Liver (tissue), 9 donors: ENCODE data around the gene TAPBPL. TPM values are rescaled to one million over a fixed set of nuclear protein-coding genes. Genes with fewer than 3 reads are reported as not detected.
A peak's percentile ranks its signal among the peaks of the same experiment; 100 is the strongest.

Experiments
- DNase-seq: peaks from one replicate; pipeline ENCODE4 v3.0.0-alpha.2; 2017; ENCODE audit warnings: low spot score
- H3K27ac ChIP-seq, 2 donors: one replicate each; pipeline ENCODE4 v1.7.0; 2013; ENCODE audit warnings: inconsistent platforms in 2 of 2, low read length in 2 of 2, control low read depth in 1 of 2, low read depth in 1 of 2, mild to moderate bottlenecking in 1 of 2
- H3K27me3 ChIP-seq, 4 donors: one replicate each; pipeline versions ENCODE4 v1.6.1 to v1.7.0; 2013; ENCODE audit warnings: low read length in 3 of 4, inconsistent platforms in 1 of 4, mild to moderate bottlenecking in 1 of 4, moderate library complexity in 1 of 4; ENCODE audit not compliant: control insufficient read depth in 4 of 4, insufficient read depth in 4 of 4
- H3K36me3 ChIP-seq, 4 donors: one replicate each; pipeline versions ENCODE4 v1.6.1 to v1.7.0; 2013; ENCODE audit warnings: low read length in 3 of 4, mild to moderate bottlenecking in 3 of 4, low read depth in 1 of 4, moderate library complexity in 1 of 4; ENCODE audit not compliant: control insufficient read depth in 4 of 4, insufficient read depth in 3 of 4
- H3K4me1 ChIP-seq, 4 donors: one replicate each; pipeline versions ENCODE4 v1.6.1 to v1.7.0; 2013; ENCODE audit warnings: low read length in 3 of 4, mild to moderate bottlenecking in 3 of 4, moderate library complexity in 1 of 4; ENCODE audit not compliant: control insufficient read depth in 4 of 4, insufficient read depth in 4 of 4
- H3K4me3 ChIP-seq, 3 donors: one replicate each; pipeline versions ENCODE4 v1.6.1 to v1.7.0; 2013; ENCODE audit warnings: low read length in 3 of 3, control low read depth in 1 of 3, low read depth in 1 of 3, mild to moderate bottlenecking in 1 of 3
- H3K9ac ChIP-seq, 2 donors: one replicate each; pipeline ENCODE4 v1.7.0; 2013; ENCODE audit warnings: low read length in 2 of 2, mild to moderate bottlenecking in 2 of 2, moderate library complexity in 2 of 2, control low read depth in 1 of 2, low read depth in 1 of 2
- H3K9me3 ChIP-seq, 4 donors: one replicate each; pipeline versions ENCODE4 v1.6.1 to v1.7.0; 2013; ENCODE audit warnings: low read length in 3 of 4; ENCODE audit not compliant: control insufficient read depth in 4 of 4
- EGR1 ChIP-seq, 2 donors: IDR thresholded peaks; 2 replicates each; pipeline ENCODE4 v1.6.1; 2016 to 2018; ENCODE audit warnings: antibody characterized with exemption in 2 of 2, low read depth in 2 of 2
- FOXA1 ChIP-seq: IDR thresholded peaks from 2 replicates; pipeline ENCODE4 v1.6.1; 2016; ENCODE audit warnings: antibody characterized with exemption
- FOXA2 ChIP-seq: IDR thresholded peaks from 2 replicates; pipeline ENCODE4 v1.6.1; 2016; ENCODE audit warnings: antibody characterized with exemption
- GABPA ChIP-seq, 2 donors: IDR thresholded peaks in 1 of 2; conservative IDR thresholded peaks in 1 of 2; 2 replicates each; pipeline ENCODE4 v1.6.1; 2016; ENCODE audit warnings: antibody characterized with exemption in 2 of 2, mild to moderate bottlenecking in 1 of 2, moderate library complexity in 1 of 2
- HNF4A ChIP-seq, 2 donors: conservative IDR thresholded peaks; 2 replicates each; pipeline ENCODE4 v1.6.1; 2016; ENCODE audit warnings: antibody characterized with exemption in 2 of 2, mild to moderate bottlenecking in 2 of 2
- HNF4G ChIP-seq: IDR thresholded peaks from 2 replicates; pipeline ENCODE4 v1.6.1; 2016; ENCODE audit warnings: antibody characterized with exemption
- JUND ChIP-seq, 2 donors: IDR thresholded peaks; 2 replicates each; pipeline ENCODE4 v1.6.1; 2016; ENCODE audit warnings: antibody characterized with exemption in 2 of 2
- NR2F2 ChIP-seq: IDR thresholded peaks from 2 replicates; pipeline ENCODE4 v1.6.1; 2016; ENCODE audit warnings: antibody characterized with exemption
- RAD21 ChIP-seq, 2 donors: IDR thresholded peaks; 2 replicates each; pipeline ENCODE4 v1.6.1; 2016; ENCODE audit warnings: antibody characterized with exemption in 2 of 2, mild to moderate bottlenecking in 2 of 2
- RXRA ChIP-seq, 2 donors: IDR thresholded peaks; 2 replicates each; pipeline ENCODE4 v1.6.1; 2017 to 2018; ENCODE audit warnings: antibody characterized with exemption in 2 of 2, mild to moderate bottlenecking in 1 of 2
- SP1 ChIP-seq: IDR thresholded peaks from 2 replicates; pipeline ENCODE4 v1.6.1; 2018; ENCODE audit warnings: antibody characterized with exemption, mild to moderate bottlenecking
- TAF1 ChIP-seq: conservative IDR thresholded peaks from 2 replicates; pipeline ENCODE4 v1.6.1; 2016; ENCODE audit warnings: antibody characterized with exemption, mild to moderate bottlenecking
- YY1 ChIP-seq: IDR thresholded peaks from 2 replicates; pipeline ENCODE4 v1.6.1; 2016; ENCODE audit warnings: antibody characterized with exemption, mild to moderate bottlenecking
- WGBS: extraction: QIAGEN DNeasy Blood & Tissue Kit; methylation state at CpG from one replicate; pipeline ENCODE4 v1.1.7; 2013; 5-methylcytosine and 5-hydroxymethylcytosine counted together
- polyA plus RNA-seq, 2 donors: library from polyadenylated mRNA; stranded (reverse) in 1 of 2; unstranded in 1 of 2; fragments of 200-250 nt in 1 of 2; fragments of >200 nt in 1 of 2; fragmentation: Nextera tagmentation in 1 of 2; extraction: Ambion mirVana in 1 of 2; gene quantifications; one replicate each; pipeline versions ENCODE4 v1.2.1 to v1.2.3, GENCODE V29; 2013 to 2015
- total RNA-seq, 2 donors: library from RNA; depleted of rRNA; stranded (reverse); fragments of >200 nt; gene quantifications; one replicate each; pipeline ENCODE4 v1.2.3, GENCODE V29; 2014
- TF ChIP-seq, protein P1 (sequence below): IDR thresholded peaks from 2 replicates; pipeline ENCODE4 v1.6.1; 2016; ENCODE audit warnings: antibody characterized with exemption, mild to moderate bottlenecking
- TF ChIP-seq, protein P2 (sequence below): IDR thresholded peaks from 2 replicates; pipeline ENCODE4 v1.6.1; 2016; ENCODE audit warnings: antibody characterized with exemption
- TF ChIP-seq, protein P3 (sequence below): fragments of 150-350 bp; IDR thresholded peaks from 2 replicates; pipeline ENCODE4 v1.5.1; 2017; ENCODE audit warnings: improper control_type of control experiment, low read depth, low read length; ENCODE audit not compliant: missing input control
- TF ChIP-seq, protein P4 (sequence below): IDR thresholded peaks from 2 replicates; pipeline ENCODE4 v1.6.1; 2016; ENCODE audit warnings: antibody characterized with exemption
- donor health status: healthy.
- donor health status: healthy.
- donor health status: healthy.
- donor health status: healthy.
- donor health status: healthy.

Gene TAPBPL
- total and polyA plus RNA-seq, 4 donors = 9.5 to 32.9 (median 19.0) TPM

DNA sequence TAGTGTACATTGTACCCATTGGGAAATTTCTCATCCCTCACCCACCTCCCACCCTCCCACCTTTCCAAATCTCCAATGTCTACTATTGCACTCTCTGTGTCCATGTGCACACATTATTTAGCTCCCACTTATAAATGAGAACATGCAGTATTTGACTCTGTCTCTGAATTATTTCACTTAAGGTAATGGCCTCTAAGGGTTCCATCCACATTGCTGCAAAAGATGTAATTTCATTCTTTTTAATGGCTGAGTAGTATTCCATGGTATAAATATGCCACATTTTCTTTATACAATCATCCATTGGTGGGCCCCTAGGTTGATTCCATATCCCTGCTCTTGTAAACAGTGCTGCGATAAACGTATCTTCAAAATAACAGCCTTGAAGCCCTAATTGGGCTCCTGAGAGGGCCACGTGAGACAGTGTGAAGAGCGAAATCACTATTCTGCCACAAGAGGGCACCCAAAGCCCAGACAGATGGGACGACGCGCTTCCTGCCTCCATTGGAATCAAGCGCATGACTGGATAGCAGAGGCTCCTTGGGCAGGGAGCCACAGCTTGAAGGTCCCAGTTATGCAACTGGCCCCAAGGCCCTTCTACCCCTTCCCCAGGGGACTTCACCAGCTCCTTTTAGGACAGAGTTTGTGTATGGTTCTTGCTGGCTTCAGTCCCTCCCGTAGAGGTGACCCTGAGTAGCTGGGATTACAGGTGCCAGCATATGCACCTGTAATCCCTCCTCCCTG, 28.4 kb upstream of the TAPBPL start (continued):
- TF ChIP-seq, protein P1, sequence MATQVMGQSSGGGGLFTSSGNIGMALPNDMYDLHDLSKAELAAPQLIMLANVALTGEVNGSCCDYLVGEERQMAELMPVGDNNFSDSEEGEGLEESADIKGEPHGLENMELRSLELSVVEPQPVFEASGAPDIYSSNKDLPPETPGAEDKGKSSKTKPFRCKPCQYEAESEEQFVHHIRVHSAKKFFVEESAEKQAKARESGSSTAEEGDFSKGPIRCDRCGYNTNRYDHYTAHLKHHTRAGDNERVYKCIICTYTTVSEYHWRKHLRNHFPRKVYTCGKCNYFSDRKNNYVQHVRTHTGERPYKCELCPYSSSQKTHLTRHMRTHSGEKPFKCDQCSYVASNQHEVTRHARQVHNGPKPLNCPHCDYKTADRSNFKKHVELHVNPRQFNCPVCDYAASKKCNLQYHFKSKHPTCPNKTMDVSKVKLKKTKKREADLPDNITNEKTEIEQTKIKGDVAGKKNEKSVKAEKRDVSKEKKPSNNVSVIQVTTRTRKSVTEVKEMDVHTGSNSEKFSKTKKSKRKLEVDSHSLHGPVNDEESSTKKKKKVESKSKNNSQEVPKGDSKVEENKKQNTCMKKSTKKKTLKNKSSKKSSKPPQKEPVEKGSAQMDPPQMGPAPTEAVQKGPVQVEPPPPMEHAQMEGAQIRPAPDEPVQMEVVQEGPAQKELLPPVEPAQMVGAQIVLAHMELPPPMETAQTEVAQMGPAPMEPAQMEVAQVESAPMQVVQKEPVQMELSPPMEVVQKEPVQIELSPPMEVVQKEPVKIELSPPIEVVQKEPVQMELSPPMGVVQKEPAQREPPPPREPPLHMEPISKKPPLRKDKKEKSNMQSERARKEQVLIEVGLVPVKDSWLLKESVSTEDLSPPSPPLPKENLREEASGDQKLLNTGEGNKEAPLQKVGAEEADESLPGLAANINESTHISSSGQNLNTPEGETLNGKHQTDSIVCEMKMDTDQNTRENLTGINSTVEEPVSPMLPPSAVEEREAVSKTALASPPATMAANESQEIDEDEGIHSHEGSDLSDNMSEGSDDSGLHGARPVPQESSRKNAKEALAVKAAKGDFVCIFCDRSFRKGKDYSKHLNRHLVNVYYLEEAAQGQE = no peak
- TF ChIP-seq FOXA2 = no peak
- TF ChIP-seq GABPA (IDR thresholded peaks at IDR 0.05 in 1 of 2, conservative IDR thresholded peaks at IDR 0.05 in 1 of 2) = peak in 1 of 2 donors; percentile 33
- TF ChIP-seq HNF4G = no peak
- peak; percentile 79 for TF ChIP-seq YY1
- no peak for TF ChIP-seq HNF4A (conservative IDR thresholded peaks at IDR 0.05)

DNA sequence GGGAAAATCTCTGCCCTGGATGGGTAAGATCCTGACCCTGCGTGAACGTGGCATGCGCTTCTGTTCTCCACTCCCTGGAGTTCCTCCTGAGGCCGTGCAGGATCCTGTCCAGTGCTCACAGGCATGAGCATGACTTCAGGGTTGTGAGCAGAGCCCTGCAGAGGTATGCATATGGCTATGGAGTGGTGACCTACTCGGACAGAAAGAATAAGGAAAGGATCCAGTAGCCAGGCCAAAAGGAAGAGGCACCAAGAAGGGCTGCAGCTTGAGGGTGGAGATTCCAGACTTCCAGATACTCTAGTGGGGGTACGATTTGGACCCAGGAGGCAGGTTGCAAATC, 27.9 kb upstream of the TAPBPL start:
- H3K4me3 ChIP-seq = no peak overlapping the region
- H3K4me1 ChIP-seq = peaks cover 0 to 6% (median 4%) of the 10 kb centered on the region in 4 donors
- H3K27ac ChIP-seq = no peak overlapping the region
- peak overlapping the region in 1 of 2 donors; percentile 58 for H3K9ac ChIP-seq
- DNase-seq = no peak
- H3K36me3 ChIP-seq = no peaks in the 10 kb centered on the region
- TF ChIP-seq, protein P1 = no peak
- TF ChIP-seq EGR1 (IDR thresholded peaks at IDR 0.05; ENCODE audit: low read depth in 2 of 2) = no peak
- TF ChIP-seq TAF1 = no peak
- TF ChIP-seq, protein P2, sequence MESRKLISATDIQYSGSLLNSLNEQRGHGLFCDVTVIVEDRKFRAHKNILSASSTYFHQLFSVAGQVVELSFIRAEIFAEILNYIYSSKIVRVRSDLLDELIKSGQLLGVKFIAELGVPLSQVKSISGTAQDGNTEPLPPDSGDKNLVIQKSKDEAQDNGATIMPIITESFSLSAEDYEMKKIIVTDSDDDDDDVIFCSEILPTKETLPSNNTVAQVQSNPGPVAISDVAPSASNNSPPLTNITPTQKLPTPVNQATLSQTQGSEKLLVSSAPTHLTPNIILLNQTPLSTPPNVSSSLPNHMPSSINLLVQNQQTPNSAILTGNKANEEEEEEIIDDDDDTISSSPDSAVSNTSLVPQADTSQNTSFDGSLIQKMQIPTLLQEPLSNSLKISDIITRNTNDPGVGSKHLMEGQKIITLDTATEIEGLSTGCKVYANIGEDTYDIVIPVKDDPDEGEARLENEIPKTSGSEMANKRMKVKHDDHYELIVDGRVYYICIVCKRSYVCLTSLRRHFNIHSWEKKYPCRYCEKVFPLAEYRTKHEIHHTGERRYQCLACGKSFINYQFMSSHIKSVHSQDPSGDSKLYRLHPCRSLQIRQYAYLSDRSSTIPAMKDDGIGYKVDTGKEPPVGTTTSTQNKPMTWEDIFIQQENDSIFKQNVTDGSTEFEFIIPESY = no peak
- no peak for TF ChIP-seq HNF4G
- no peak for TF ChIP-seq HNF4A (conservative IDR thresholded peaks at IDR 0.05)
- TF ChIP-seq FOXA2 = no peak
- TF ChIP-seq NR2F2 = no peak
- TF ChIP-seq RAD21 (IDR thresholded peaks at IDR 0.05) = no peak
- no peak for TF ChIP-seq FOXA1
- TF ChIP-seq YY1 = no peak
- no peak for TF ChIP-seq RXRA (IDR thresholded peaks at IDR 0.05)
- TF ChIP-seq JUND (IDR thresholded peaks at IDR 0.05) = no peak
- no peak for TF ChIP-seq SP1
- TF ChIP-seq GABPA (IDR thresholded peaks at IDR 0.05 in 1 of 2, conservative IDR thresholded peaks at IDR 0.05 in 1 of 2) = no peak
- TF ChIP-seq, protein P3, sequence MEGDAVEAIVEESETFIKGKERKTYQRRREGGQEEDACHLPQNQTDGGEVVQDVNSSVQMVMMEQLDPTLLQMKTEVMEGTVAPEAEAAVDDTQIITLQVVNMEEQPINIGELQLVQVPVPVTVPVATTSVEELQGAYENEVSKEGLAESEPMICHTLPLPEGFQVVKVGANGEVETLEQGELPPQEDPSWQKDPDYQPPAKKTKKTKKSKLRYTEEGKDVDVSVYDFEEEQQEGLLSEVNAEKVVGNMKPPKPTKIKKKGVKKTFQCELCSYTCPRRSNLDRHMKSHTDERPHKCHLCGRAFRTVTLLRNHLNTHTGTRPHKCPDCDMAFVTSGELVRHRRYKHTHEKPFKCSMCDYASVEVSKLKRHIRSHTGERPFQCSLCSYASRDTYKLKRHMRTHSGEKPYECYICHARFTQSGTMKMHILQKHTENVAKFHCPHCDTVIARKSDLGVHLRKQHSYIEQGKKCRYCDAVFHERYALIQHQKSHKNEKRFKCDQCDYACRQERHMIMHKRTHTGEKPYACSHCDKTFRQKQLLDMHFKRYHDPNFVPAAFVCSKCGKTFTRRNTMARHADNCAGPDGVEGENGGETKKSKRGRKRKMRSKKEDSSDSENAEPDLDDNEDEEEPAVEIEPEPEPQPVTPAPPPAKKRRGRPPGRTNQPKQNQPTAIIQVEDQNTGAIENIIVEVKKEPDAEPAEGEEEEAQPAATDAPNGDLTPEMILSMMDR = no peak
- TF ChIP-seq, protein P4, sequence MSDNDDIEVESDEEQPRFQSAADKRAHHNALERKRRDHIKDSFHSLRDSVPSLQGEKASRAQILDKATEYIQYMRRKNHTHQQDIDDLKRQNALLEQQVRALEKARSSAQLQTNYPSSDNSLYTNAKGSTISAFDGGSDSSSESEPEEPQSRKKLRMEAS = no peak
- no peaks in the 10 kb centered on the region for H3K27me3 ChIP-seq
- WGBS = 40% methylated on average over 6 of the region's 6 CpGs
- H3K9me3 ChIP-seq = no peaks in the 10 kb centered on the region
